ENCODE results near the gene IL10RA. TPM values are rescaled to one million over a fixed set of nuclear protein-coding genes. Genes with fewer than 3 reads are reported as not detected.

Gene IL10RA
- total RNA-seq, 1 experiment from 2014 or later: 0.29 TPM

DNA sequence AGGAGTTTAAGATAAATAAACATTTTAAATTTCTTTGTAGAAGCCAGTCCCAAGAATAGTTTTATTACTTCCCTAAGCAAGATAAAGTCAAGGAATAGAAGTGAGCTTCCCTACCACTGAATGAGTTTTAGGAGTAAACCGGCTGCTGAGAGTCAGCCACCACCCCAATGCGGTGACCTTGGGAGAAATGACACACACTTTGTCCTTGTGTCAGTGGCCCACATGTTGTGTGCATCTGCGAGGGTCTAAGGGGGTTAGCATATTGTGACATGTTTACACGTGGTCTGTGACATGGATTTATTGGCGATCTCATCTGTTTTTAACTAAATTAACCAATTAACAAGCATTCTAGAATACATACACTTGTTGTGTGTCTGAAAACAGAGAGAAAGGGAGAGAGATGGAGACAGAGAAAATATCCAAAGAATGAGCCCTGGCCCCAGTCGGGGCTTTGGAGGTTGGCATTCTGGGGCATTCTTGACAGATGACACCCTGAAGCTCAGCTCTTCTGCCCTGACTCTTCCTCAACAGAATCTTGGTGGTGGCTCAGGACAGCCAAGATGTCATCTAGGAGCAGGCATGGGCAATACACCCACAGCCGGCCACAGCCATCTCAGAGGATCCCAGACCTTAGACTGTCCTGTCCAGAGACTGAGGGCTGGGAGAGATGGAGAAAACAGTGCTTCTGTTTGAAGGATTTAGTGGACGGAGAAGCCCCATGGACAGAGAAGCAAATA, 60.9 kb downstream of the IL10RA start:
- DNase-seq (ENCODE audit: low read depth): no peak

DNA sequence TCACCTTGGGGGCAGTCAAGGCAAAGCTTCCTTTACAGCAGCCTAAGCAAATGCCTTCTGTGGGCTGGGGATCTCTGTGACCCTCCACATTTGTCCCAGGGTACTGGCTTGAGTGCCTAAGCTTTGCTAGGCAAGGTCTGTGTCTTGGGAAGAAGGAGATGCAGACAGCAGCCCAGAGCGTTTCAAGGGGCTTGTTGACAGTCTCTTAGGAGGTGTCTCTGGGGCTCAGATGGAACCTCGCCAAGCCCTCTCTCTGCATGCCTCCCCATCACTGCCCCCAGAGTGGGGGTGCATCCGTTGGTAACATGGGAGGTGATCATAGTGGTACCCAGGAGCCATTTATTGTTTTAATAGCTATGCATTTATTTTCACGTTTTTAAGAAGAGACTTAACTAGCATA, 61.6 kb downstream of the IL10RA start:
- DNase-seq (ENCODE audit: low read depth): no peak

DNA sequence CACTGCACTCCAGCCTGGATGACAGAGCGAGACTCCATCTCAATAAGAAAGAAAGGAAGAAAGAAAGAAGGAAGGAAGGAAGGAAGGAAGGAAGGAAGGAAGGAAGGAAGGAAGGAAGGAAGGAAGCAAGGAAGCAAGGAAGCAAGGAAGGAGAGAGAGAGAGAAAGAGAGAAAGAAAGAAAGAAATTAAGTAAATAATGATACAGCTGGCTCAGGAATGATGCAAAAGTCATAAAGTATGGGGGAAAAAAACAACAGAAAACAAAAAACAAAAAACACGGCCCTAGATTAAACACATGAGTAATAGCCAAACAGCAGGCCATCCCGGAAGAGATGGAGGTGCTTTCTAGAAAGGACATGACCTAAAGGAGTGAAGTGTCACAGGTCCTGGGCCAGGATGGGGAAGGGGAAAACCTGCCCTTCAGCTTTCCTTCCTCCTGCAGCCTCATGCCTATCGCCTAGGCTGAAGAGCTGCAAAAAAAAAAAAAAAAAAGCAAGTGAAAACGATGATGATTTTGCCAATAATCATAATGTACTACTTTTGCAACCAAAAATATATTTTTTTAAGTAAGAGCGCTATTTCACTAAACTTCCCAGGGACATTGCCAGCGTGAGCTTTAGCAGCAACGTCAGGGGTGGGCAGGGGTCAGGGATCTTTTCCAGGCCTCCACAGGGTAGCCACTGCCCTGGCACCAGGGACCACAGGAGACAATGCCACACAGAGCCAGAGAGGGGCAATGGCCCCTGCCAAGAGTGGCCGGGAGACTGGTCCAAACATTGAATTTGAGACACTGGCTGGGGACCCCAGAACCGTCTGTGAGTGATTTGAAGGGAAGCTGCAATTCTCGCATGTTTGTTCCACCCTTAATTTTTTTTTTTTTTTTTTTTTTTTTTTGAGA, 62.5 kb downstream of the IL10RA start:
- DNase-seq (ENCODE audit: low read depth): no peak

- DNase-seq (ENCODE audit: low read depth): no peak
Measured at GRCh38 chr11:118049771-118050170, 63.6 kb downstream of the IL10RA start.

DNA sequence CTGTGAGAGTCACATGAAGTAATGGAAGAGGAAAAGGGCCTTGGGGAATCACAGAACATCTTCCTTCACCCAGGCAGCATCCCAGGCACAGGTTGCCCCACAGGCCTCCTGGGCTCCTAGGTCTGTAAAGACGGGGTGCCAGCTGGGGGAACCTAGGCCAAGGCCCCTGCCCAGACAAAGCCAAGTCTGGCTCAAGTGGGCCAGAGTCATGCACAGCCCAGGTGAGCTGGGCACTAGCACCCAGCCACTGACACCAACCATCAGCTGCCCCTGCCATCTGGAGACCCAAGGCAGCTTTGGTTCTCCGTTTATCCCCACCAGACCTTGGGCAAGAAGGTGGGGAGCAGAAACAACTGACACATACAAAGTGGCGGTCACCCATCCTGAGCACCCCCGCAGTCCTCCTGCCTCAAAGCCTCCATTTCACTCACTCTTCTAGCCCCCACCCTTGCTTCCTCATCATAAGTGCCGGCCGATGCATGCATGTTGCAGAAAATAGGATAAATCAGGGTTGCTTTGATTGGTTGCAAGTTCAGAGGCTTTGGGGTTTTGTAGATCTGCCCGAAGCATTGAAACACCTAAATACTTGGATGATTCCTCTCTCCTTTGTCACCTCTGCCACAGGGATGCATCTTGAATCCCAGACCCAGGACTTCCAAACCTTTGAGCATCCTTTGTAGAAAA, 64.2 kb downstream of the IL10RA start:
- no peak for DNase-seq (ENCODE audit: low read depth)

Other genes with a start within 250 kb of the IL10RA start
- gene DSCAML1, start 189.2 kb upstream of the IL10RA start, total RNA-seq (2014; rRNA removed; shearing (Covaris generic)): not detected in 2 replicates
- gene FXYD2, start 161.7 kb upstream of the IL10RA start, total RNA-seq (2014; rRNA removed; shearing (Covaris generic)): 1.3 TPM in 1 of 2 replicates, not detected in the other
- 15.8 and 15.9 TPM in 2 replicates for gene FXYD6, start 109.7 kb upstream of the IL10RA start, total RNA-seq (2014; rRNA removed; shearing (Covaris generic))
- gene TMPRSS13, start 57.0 kb upstream of the IL10RA start, total RNA-seq (2014; rRNA removed; shearing (Covaris generic)): 0.06 and 0.48 TPM in 2 replicates
- not detected in 2 replicates for gene TMPRSS4, start 90.7 kb downstream of the IL10RA start, total RNA-seq (2014; rRNA removed; shearing (Covaris generic))
- gene SMIM35, start 100.6 kb downstream of the IL10RA start, total RNA-seq (2014; rRNA removed; shearing (Covaris generic)): not detected in 2 replicates
- gene SCN4B, start 166.4 kb downstream of the IL10RA start, total RNA-seq (2014; rRNA removed; shearing (Covaris generic)): 0.57 and 1.2 TPM in 2 replicates
- gene SCN2B, start 190.2 kb downstream of the IL10RA start, total RNA-seq (2014; rRNA removed; shearing (Covaris generic)): not detected in 2 replicates
- gene JAML, start 238.6 kb downstream of the IL10RA start, total RNA-seq (2014; rRNA removed; shearing (Covaris generic)): not detected in 2 replicates

Measured in Daoy (cell line).